Urothelium cell line (cell line): ENCODE measurements around the gene XCL1.
"Not testable (repeated sequence)": the region's sequence is repeated elsewhere in the genome, so short reads cannot be mapped to it uniquely, and the experiment has no call there.

Experiments used
- DNase-seq: peaks from one replicate; pipeline ENCODE4 v3.0.0; 2011; ENCODE audit warnings: low spot score, mixed read lengths
- FAIRE-seq: peaks from 2 replicates; lab custom pipeline; 2011; peaks lifted over from hg19 to GRCh38; lab: Jason Lieb, UNC

The XCL1 gene

GRCh38 chr1:168567007-168567406 lies 9.4 kb upstream of the XCL1 start:
- no peak for DNase-seq
- no peak for FAIRE-seq

- no peak for FAIRE-seq
Measured at GRCh38 chr1:168567568-168567967, 8.8 kb upstream of the XCL1 start.

GRCh38 chr1:168568346-168568745 lies 8.1 kb upstream of the XCL1 start:
- FAIRE-seq (no peak), DNase-seq (no peak)

More at GRCh38 chr1:168567568-168567967, 8.8 kb upstream of the XCL1 start:
- no peak for DNase-seq

- FAIRE-seq (no peak), DNase-seq (no peak)
Measured at GRCh38 chr1:168570652-168571051, 5.8 kb upstream of the XCL1 start.

GRCh38 chr1:168572633-168573032 lies 3.8 kb upstream of the XCL1 start:
- FAIRE-seq (no peak), DNase-seq (no peak)

- DNase-seq, FAIRE-seq: not testable (repeated sequence)
Measured at GRCh38 chr1:168574234-168574633, 2.2 kb upstream of the XCL1 start.

- peak; percentile 30 for FAIRE-seq
- not testable (repeated sequence) for DNase-seq
Measured at GRCh38 chr1:168578531-168579185, 2.3 kb downstream of the XCL1 start.

GRCh38 chr1:168580290-168580689 lies 3.9 kb downstream of the XCL1 start:
- not testable (repeated sequence) for DNase-seq, FAIRE-seq

- not testable (repeated sequence) for FAIRE-seq, DNase-seq
Measured at GRCh38 chr1:168580991-168581390, 4.6 kb downstream of the XCL1 start.

GRCh38 chr1:168581817-168582572 lies 5.6 kb downstream of the XCL1 start:
- no peak for FAIRE-seq
- no peak for DNase-seq

- DNase-seq = no peak
- no peak for FAIRE-seq
Measured at GRCh38 chr1:168582688-168583336, 6.4 kb downstream of the XCL1 start.

- FAIRE-seq (no peak), DNase-seq (no peak)
Measured at GRCh38 chr1:168583571-168583970, 7.2 kb downstream of the XCL1 start.

GRCh38 chr1:168585191-168585590 lies 8.8 kb downstream of the XCL1 start:
- DNase-seq = peak; percentile 30

GRCh38 chr1:168585937-168586336 lies 9.5 kb downstream of the XCL1 start:
- no peak for FAIRE-seq
- DNase-seq = no peak

More at GRCh38 chr1:168585191-168585590, 8.8 kb downstream of the XCL1 start:
- no peak for FAIRE-seq

GRCh38 chr1:168589167-168589566 lies 12.8 kb downstream of the XCL1 start:
- no peak for FAIRE-seq
- no peak for DNase-seq

- DNase-seq (no peak), FAIRE-seq (no peak)
Measured at GRCh38 chr1:168591066-168591465, 14.7 kb downstream of the XCL1 start.

- FAIRE-seq (no peak), DNase-seq (no peak)
Measured at GRCh38 chr1:168591641-168592250, 15.3 kb downstream of the XCL1 start.

GRCh38 chr1:168595403-168595802 lies 19.0 kb downstream of the XCL1 start:
- not testable (repeated sequence) for FAIRE-seq, DNase-seq

GRCh38 chr1:168598125-168598524 lies 21.7 kb downstream of the XCL1 start:
- DNase-seq (no peak), FAIRE-seq (no peak)

GRCh38 chr1:168598892-168599291 lies 22.5 kb downstream of the XCL1 start:
- FAIRE-seq (no peak), DNase-seq (no peak)

- FAIRE-seq (no peak), DNase-seq (no peak)
Measured at GRCh38 chr1:168599641-168600040, 23.2 kb downstream of the XCL1 start.
